Measurements from ENCODE around the gene RBBP6. TPM values are rescaled to one million over a fixed set of nuclear protein-coding genes. Genes with fewer than 3 reads are reported as not detected.

Gene RBBP6
- polyA plus RNA-seq, 1 of the 3 experiments (the other 2 are of a cell fraction), result 15.1 TPM

GRCh38 chr16:24516900-24517669 lies 22.3 kb upstream of the RBBP6 start (continued):
- TF ChIP-seq GABPA (IDR thresholded peaks at IDR 0.05; ENCODE audit: low read depth) (no peak), RXRA (IDR thresholded peaks at IDR 0.05; ENCODE audit: borderline replicate concordance, low read depth) (no peak), SMC3 (IDR thresholded peaks at IDR 0.05; ENCODE audit: low read depth, low read length) (peak; percentile 77), USF1 (IDR thresholded peaks at IDR 0.05; ENCODE audit: borderline replicate concordance, low read depth) (no peak), SIN3A (IDR thresholded peaks at IDR 0.05; ENCODE audit: borderline replicate concordance, low read depth, low read length) (0 out of 2 replicates have a peak, but pooled peaks have one; percentile 20), JUND (IDR thresholded peaks at IDR 0.05) (no peak)

- H3K79me2 ChIP-seq (ENCODE audit: insufficient read depth), result no peaks in the 10 kb centered on the region
- no peaks in the 10 kb centered on the region for H3K9me3 ChIP-seq
- ChIA-PET POLR2A (no interaction called here), CTCF (interaction anchor here (1.5 kb wide), 1 partner anchor 49 kb away, joined by 8 read pairs; no protein-coding TSS in a partner anchor)
- H3K36me3 ChIP-seq (replicated peaks in 1 of 2; ENCODE audit: control insufficient read depth in 1 of 2, insufficient read depth in 2 of 2, low read length in 1 of 2), result no peaks in the 10 kb centered on the region
- no peaks in the 10 kb centered on the region for H3K27me3 ChIP-seq (ENCODE audit: insufficient read depth)
- H4K20me1 ChIP-seq (ENCODE audit: insufficient read depth), result no peaks in the 10 kb centered on the region
- no peak overlapping the region for H3K4me2 ChIP-seq
- TF ChIP-seq NFIC (IDR thresholded peaks at IDR 0.05; ENCODE audit: borderline replicate concordance) (no peak), IRF3 (IDR thresholded peaks at IDR 0.05; ENCODE audit: low read depth, low read length) (no peak), SMC3 (IDR thresholded peaks at IDR 0.05; ENCODE audit: low read depth, low read length) (no peak), SIN3A (IDR thresholded peaks at IDR 0.05; ENCODE audit: borderline replicate concordance, low read depth, low read length) (no peak)
- no peak for DNase-seq
- no peak overlapping the region for H3K9ac ChIP-seq
- H2AFZ ChIP-seq (ENCODE audit: low read depth), result no peak overlapping the region
- no peak overlapping the region for H3K27ac ChIP-seq (ENCODE audit: low read depth in 2 of 2, low read length in 1 of 2)
- H3K4me1 ChIP-seq (ENCODE audit: control insufficient read depth in 1 of 2, insufficient read depth in 2 of 2, low read depth in 1 of 2, low read length in 1 of 2), result peaks cover 0 to 3% of the 10 kb centered on the region in 2 experiments; a peak in 1 of 4 replicates
- H3K9me2 ChIP-seq, result no peaks in the 10 kb centered on the region
- no peaks in the 10 kb centered on the region for H3F3A ChIP-seq (replicated peaks; ENCODE audit: insufficient read depth)
- no peak overlapping the region for H3K4me3 ChIP-seq (ENCODE audit: low read depth in 2 of 2, low read length in 1 of 2)
Measured at GRCh38 chr16:24518498-24518897, 20.9 kb upstream of the RBBP6 start.

GRCh38 chr16:24520983-24521382 lies 18.4 kb upstream of the RBBP6 start:
- H3K4me1 ChIP-seq (ENCODE audit: control insufficient read depth in 1 of 2, insufficient read depth in 2 of 2, low read depth in 1 of 2, low read length in 1 of 2), result peaks cover 0 to 11% of the 10 kb centered on the region in 2 experiments; a peak in 1 of 4 replicates
- H3K9me3 ChIP-seq, result no peaks in the 10 kb centered on the region
- no peak overlapping the region for H3K27ac ChIP-seq (ENCODE audit: low read depth in 2 of 2, low read length in 1 of 2)
- no peaks in the 10 kb centered on the region for H3F3A ChIP-seq (replicated peaks; ENCODE audit: insufficient read depth)
- no peaks in the 10 kb centered on the region for H3K9me2 ChIP-seq
- ChIA-PET CTCF (interaction anchor here (1.3 kb wide), 1 partner anchor 15 kb away, joined by 3 read pairs; no protein-coding TSS in a partner anchor), POLR2A (no interaction called here)
- H2AFZ ChIP-seq (ENCODE audit: low read depth), result no peak overlapping the region
- no peak overlapping the region for H3K4me2 ChIP-seq
- H3K27me3 ChIP-seq (ENCODE audit: insufficient read depth), result no peaks in the 10 kb centered on the region
- no peak overlapping the region for H3K9ac ChIP-seq
- H3K79me2 ChIP-seq (ENCODE audit: insufficient read depth), result no peaks in the 10 kb centered on the region
- 86% methylated on average over 2 of the region's 3 CpGs for WGBS (ENCODE audit: low lambda C conversion rate)
- H3K36me3 ChIP-seq (replicated peaks in 1 of 2; ENCODE audit: control insufficient read depth in 1 of 2, insufficient read depth in 2 of 2, low read length in 1 of 2), result no peaks in the 10 kb centered on the region
- H3K4me3 ChIP-seq (ENCODE audit: low read depth in 2 of 2, low read length in 1 of 2), result no peak overlapping the region
- DNase-seq, result no peak
- no peaks in the 10 kb centered on the region for H4K20me1 ChIP-seq (ENCODE audit: insufficient read depth)
- no peak for TF ChIP-seq TCF12 (IDR thresholded peaks at IDR 0.05)
- TF ChIP-seq NFIC (IDR thresholded peaks at IDR 0.05; ENCODE audit: borderline replicate concordance), result no peak
- no peak for TF ChIP-seq POLR2AphosphoS5 (IDR thresholded peaks at IDR 0.05; ENCODE audit: low read depth, low read length)
- no peak for TF ChIP-seq EP300 (IDR thresholded peaks at IDR 0.05; ENCODE audit: borderline replicate concordance in 1 of 2, low read depth in 1 of 2, low read length in 1 of 2)
- TF ChIP-seq MXI1 (IDR thresholded peaks at IDR 0.05; ENCODE audit: low read depth, low read length), result no peak
- no peak for TF ChIP-seq TAF1 (IDR thresholded peaks at IDR 0.05; ENCODE audit: borderline replicate concordance, low read depth, low read length)
- TF ChIP-seq RCOR1 (IDR thresholded peaks at IDR 0.05; ENCODE audit: low read length), result no peak
- no peak for TF ChIP-seq FOXJ3 (CRISPR knock-in tag; IDR thresholded peaks at IDR 0.05)
- TF ChIP-seq ELF1 (IDR thresholded peaks at IDR 0.05), result no peak
- TF ChIP-seq ZBTB33 (IDR thresholded peaks at IDR 0.05; ENCODE audit: borderline replicate concordance, low read depth), result no peak
- no peak for TF ChIP-seq CHD2 (IDR thresholded peaks at IDR 0.05; ENCODE audit: low read length, partially characterized antibody)
- no peak for TF ChIP-seq MAX (IDR thresholded peaks at IDR 0.05; ENCODE audit: low read depth)
- TF ChIP-seq CTCF (IDR thresholded peaks at IDR 0.05), result no peak
- no peak for TF ChIP-seq SMC3 (IDR thresholded peaks at IDR 0.05; ENCODE audit: low read depth, low read length)
